GM10248 (cell line): ENCODE data around the gene GRB10.

Experiments
- CTCF ChIA-PET: fragments of 300-600 bp; sonication (Branson Sonifier 250); formaldehyde crosslinking; extraction: SDS; loops from one replicate; lab custom pipeline; 2021; ENCODE audit warnings: antibody characterized with exemption; lab: Yijun Ruan, JAX
- POLR2A ChIA-PET: fragments of 350-650 bp; sonication (Branson Sonifier 250); formaldehyde crosslinking; extraction: SDS; loops from one replicate; lab custom pipeline; 2020; ENCODE audit warnings: antibody characterized with exemption; lab: Yijun Ruan, JAX
- DNase-seq: peaks from one replicate; pipeline ENCODE4 v3.0.0; 2012; ENCODE audit errors: extremely low spot score
- CTCF ChIP-seq: IDR thresholded peaks from 2 replicates; pipeline ENCODE4 v1.5.1; 2012; ENCODE audit warnings: mild to moderate bottlenecking, low read depth; ENCODE audit errors: extremely low read depth, missing control alignments, control extremely low read depth

Gene GRB10

GRCh38 chr7:50824882-50825281, 42.2 kb upstream of the GRB10 start:
- ChIA-PET CTCF (no interaction called here), POLR2A (no interaction called here)
- no peak for TF ChIP-seq CTCF
- no peak for DNase-seq

- CTCF ChIA-PET: no interaction called here
- no peak for TF ChIP-seq CTCF
- DNase-seq: no peak
- POLR2A ChIA-PET: no interaction called here
These were observed 40.0 kb upstream of the GRB10 start for GRCh38 chr7:50822706-50823105.

GRCh38 chr7:50822110-50822509, 39.4 kb upstream of the GRB10 start:
- CTCF ChIA-PET: no interaction called here
- POLR2A ChIA-PET: no interaction called here
- DNase-seq: no peak
- no peak for TF ChIP-seq CTCF

GRCh38 chr7:50821457-50822008, 38.8 kb upstream of the GRB10 start:
- CTCF ChIA-PET: no interaction called here
- DNase-seq: no peak

GRCh38 chr7:50818324-50818723, 35.6 kb upstream of the GRB10 start:
- no peak for DNase-seq
- POLR2A ChIA-PET: no interaction called here
- CTCF ChIA-PET: no interaction called here
- no peak for TF ChIP-seq CTCF

More at GRCh38 chr7:50821457-50822008, 38.8 kb upstream of the GRB10 start:
- TF ChIP-seq CTCF: no peak
- POLR2A ChIA-PET: no interaction called here

GRCh38 chr7:50817561-50817960, 34.9 kb upstream of the GRB10 start:
- TF ChIP-seq CTCF: no peak
- CTCF ChIA-PET: no interaction called here
- POLR2A ChIA-PET: no interaction called here
- DNase-seq: no peak
